OCI-LY7 (cell line): Measurements from ENCODE around the gene SBF2. TPM values are rescaled to one million over a fixed set of nuclear protein-coding genes. Genes with fewer than 3 reads are reported as not detected.

Source experiments
- BruUV-seq: library from RNA; stranded (reverse); fragments of 400-500 nt; replicated peaks from 2 replicates; lab custom pipeline; 2021; lab: Mats Ljungman, UMichigan
- CTCF ChIA-PET: fragments of 300-600 bp; sonication (Branson Sonifier 250); formaldehyde crosslinking; loops from one replicate; lab custom pipeline; 2022; ENCODE audit warnings: antibody characterized with exemption; ENCODE audit not compliant: unreplicated experiment; lab: Charles Lee
- POLR2A ChIA-PET: fragments of 300-600 bp; sonication (Branson Sonifier 250); formaldehyde crosslinking; loops from one replicate; lab custom pipeline; 2022; ENCODE audit warnings: antibody characterized with exemption; lab: Charles Lee
- DNase-seq: peaks from one replicate; pipeline ENCODE4 v3.0.0-alpha.2; 2015; ENCODE audit warnings: low spot score
- H2AFZ ChIP-seq: fragments of 200-600 bp; sonication (generic), shearing (Covaris generic); 2 replicates; pipeline ENCODE4 v1.6.1; 2014; ENCODE audit warnings: mild to moderate bottlenecking, antibody characterized with exemption, low read length, moderate library complexity
- H3K27ac ChIP-seq: fragments of 200-600 bp; sonication (generic); 2 replicates; pipeline ENCODE4 v1.5.1; 2014; ENCODE audit warnings: mixed run types, low read depth, mild to moderate bottlenecking, moderate library complexity, low read length, inconsistent platforms; ENCODE audit not compliant: poor library complexity, severe bottlenecking
- H3K36me3 ChIP-seq: fragments of 200-600 bp; sonication (generic); 2 replicates; pipeline ENCODE4 v1.6.1; 2014; ENCODE audit warnings: mild to moderate bottlenecking, antibody characterized with exemption, low read length, moderate library complexity, mixed read lengths; ENCODE audit not compliant: insufficient read depth
- H3K4me1 ChIP-seq: fragments of 200-600 bp; sonication (generic); 2 replicates; pipeline ENCODE4 v1.5.1; 2014; ENCODE audit warnings: mild to moderate bottlenecking, low read length; ENCODE audit not compliant: insufficient read depth, poor library complexity, severe bottlenecking
- H3K4me2 ChIP-seq: fragments of 200-600 bp; sonication (generic); 2 replicates; pipeline ENCODE4 v1.6.1; 2014; ENCODE audit warnings: mild to moderate bottlenecking, low read length
- H3K4me3 ChIP-seq: fragments of 200-600 bp; sonication (generic); 2 replicates; pipeline ENCODE4 v1.5.1; 2014; ENCODE audit warnings: mild to moderate bottlenecking, low read depth, low read length; ENCODE audit not compliant: poor library complexity, severe bottlenecking
- H3K79me2 ChIP-seq: fragments of 200-600 bp; sonication (generic); 2 replicates; pipeline ENCODE4 v1.6.1; 2016; ENCODE audit warnings: low read depth, mild to moderate bottlenecking, low read length, moderate library complexity, mixed read lengths; ENCODE audit not compliant: insufficient read depth
- H3K9me2 ChIP-seq: fragments of 200-600 bp; sonication (generic); 2 replicates; pipeline ENCODE4 v1.6.1; 2016; ENCODE audit warnings: mild to moderate bottlenecking, low read length, mixed read lengths; ENCODE audit not compliant: insufficient read depth
- H3K9me3 ChIP-seq: fragments of 200-600 bp; sonication (generic); 2 replicates; pipeline ENCODE4 v1.6.1; 2014; ENCODE audit warnings: mild to moderate bottlenecking, mixed run types, low read length, mixed read lengths
- H4K20me1 ChIP-seq: fragments of 200-600 bp; sonication (generic); 2 replicates; pipeline ENCODE4 v1.6.1; 2014; ENCODE audit warnings: mild to moderate bottlenecking, antibody characterized with exemption, low read length, moderate library complexity, mixed read lengths; ENCODE audit not compliant: insufficient read depth
- EZH2phosphoT487 ChIP-seq: fragments of 200-600 bp; sonication (generic); IDR thresholded peaks from 2 replicates; pipeline ENCODE4 v1.6.1; 2018; ENCODE audit warnings: low read depth, borderline replicate concordance, mild to moderate bottlenecking, mixed run types, antibody characterized with exemption, low read length, moderate library complexity, mixed read lengths
- intact Hi-C: fragments of 100-400 bp; cut with micrococcal nuclease; formaldehyde crosslinking; loops from one replicate; pipeline ENCODE4 v1.10.0; 2022; ENCODE audit not compliant: unreplicated experiment
- total RNA-seq, 2 experiments: library from RNA; depleted of rRNA in 1 of 2; stranded (reverse); fragments of >200 nt in 1 of 2; shearing (Covaris generic) in 1 of 2; gene quantifications; 2 replicates each; pipeline ENCODE4 v1.2.3, GENCODE V29; 2014 to 2022
- TF ChIP-seq, protein P1 (sequence below): fragments of 200-600 bp; sonication (generic); conservative IDR thresholded peaks from 2 replicates; pipeline ENCODE4 v1.5.1; 2014; ENCODE audit warnings: mild to moderate bottlenecking, antibody characterized with exemption, low read length, moderate library complexity, mixed read lengths

Gene SBF2
- total RNA-seq, 2 experiments from 2014 or later: 12.9 to 14.3 TPM

DNA sequence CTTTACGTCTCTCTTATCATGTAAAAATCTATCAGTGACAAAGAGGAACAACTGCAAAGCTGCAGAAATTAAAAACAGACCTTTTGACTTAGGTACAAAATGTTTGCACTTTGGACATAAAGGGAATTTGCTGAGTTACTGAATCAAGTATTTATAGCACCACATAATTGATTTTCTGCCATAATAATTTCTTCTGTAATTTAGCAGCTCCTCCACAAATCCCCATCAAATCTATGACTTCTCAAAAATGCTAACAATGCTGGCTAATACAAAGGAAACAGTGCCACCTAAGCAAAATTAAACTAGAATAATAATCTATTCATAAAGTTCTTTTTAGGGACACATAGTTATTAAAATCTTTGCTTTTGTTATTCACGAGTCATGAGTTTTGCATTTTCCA, 415.1 kb downstream of the SBF2 start:
- no peak overlapping the region for H3K27ac ChIP-seq
- no peaks in the 10 kb centered on the region for H3K9me3 ChIP-seq
- H3K4me2 ChIP-seq: no peak overlapping the region
- H3K79me2 ChIP-seq: no peaks in the 10 kb centered on the region
- no peaks in the 10 kb centered on the region for H3K9me2 ChIP-seq
- no peak overlapping the region for H2AFZ ChIP-seq
- H4K20me1 ChIP-seq: no peaks in the 10 kb centered on the region
- ChIA-PET POLR2A (interaction anchor here (1.2 kb wide), 1 partner anchor 10 kb away, joined by 3 read pairs; no protein-coding TSS in a partner anchor), CTCF (no interaction called here)
- TF ChIP-seq, protein P1, sequence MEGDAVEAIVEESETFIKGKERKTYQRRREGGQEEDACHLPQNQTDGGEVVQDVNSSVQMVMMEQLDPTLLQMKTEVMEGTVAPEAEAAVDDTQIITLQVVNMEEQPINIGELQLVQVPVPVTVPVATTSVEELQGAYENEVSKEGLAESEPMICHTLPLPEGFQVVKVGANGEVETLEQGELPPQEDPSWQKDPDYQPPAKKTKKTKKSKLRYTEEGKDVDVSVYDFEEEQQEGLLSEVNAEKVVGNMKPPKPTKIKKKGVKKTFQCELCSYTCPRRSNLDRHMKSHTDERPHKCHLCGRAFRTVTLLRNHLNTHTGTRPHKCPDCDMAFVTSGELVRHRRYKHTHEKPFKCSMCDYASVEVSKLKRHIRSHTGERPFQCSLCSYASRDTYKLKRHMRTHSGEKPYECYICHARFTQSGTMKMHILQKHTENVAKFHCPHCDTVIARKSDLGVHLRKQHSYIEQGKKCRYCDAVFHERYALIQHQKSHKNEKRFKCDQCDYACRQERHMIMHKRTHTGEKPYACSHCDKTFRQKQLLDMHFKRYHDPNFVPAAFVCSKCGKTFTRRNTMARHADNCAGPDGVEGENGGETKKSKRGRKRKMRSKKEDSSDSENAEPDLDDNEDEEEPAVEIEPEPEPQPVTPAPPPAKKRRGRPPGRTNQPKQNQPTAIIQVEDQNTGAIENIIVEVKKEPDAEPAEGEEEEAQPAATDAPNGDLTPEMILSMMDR: no peak
- TF ChIP-seq EZH2phosphoT487: no peak
- H3K4me3 ChIP-seq: no peak overlapping the region
- no peaks in the 10 kb centered on the region for H3K4me1 ChIP-seq
- intact Hi-C loops: no loop called here
- no peaks in the 10 kb centered on the region for H3K36me3 ChIP-seq
- DNase-seq: no peak
- BruUV-seq: no TSS peak

DNA sequence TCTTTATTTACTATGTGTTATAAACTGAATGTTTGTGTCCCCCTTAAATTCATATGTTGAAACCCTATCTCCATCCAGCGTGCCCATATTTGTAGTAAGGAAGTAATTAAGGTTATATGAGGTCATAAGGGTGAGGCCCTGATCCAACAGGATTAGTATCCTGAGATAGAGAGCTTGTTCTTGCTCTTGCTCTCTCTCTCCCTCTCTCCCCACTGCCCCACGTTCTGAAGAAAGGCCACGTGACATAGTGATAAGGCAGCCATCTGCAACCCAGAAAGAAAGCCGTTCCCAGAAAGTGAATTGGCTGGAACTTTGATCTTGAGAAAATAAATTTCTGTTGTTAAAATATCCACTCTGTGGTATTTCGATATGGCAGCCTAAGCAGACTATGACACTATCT, 417.7 kb downstream of the SBF2 start:
- intact Hi-C loops: no loop called here
- no peaks in the 10 kb centered on the region for H3K4me1 ChIP-seq
- H3K9me3 ChIP-seq: no peaks in the 10 kb centered on the region
- H4K20me1 ChIP-seq: no peaks in the 10 kb centered on the region
- H3K9me2 ChIP-seq: no peaks in the 10 kb centered on the region
- POLR2A ChIA-PET: interaction anchor here (0.6 kb wide), 1 partner anchor 619 kb away, joined by 4 read pairs; no protein-coding TSS in a partner anchor
- TF ChIP-seq, protein P1: no peak
- no peak for TF ChIP-seq EZH2phosphoT487
- H3K27ac ChIP-seq: no peak overlapping the region
- no peak overlapping the region for H3K4me3 ChIP-seq
- no peak overlapping the region for H2AFZ ChIP-seq
- H3K79me2 ChIP-seq: no peaks in the 10 kb centered on the region
- H3K36me3 ChIP-seq: no peaks in the 10 kb centered on the region
- CTCF ChIA-PET: no interaction called here
- no peak for DNase-seq
- H3K4me2 ChIP-seq: no peak overlapping the region
- no TSS peak for BruUV-seq

DNA sequence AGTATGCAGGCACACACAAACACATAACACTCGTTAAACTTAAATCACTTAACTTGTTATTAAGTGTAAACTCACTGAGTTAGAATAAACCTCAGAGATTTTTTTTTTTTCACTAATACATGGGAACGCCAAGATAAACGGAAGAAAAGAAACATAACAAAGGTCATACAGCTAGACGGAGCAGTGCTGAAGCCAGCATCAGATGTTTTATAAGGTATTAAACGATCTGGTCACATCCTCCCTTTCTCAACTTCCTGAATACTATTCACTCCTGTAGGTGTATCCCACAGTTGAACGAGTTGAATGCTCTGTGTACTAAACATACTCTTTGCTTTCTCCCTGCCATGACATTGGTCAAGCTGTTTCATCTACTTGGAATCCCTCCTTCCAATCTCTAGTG, 418.2 kb downstream of the SBF2 start:
- no peak for DNase-seq
- Histone ChIP-seq H4K20me1 (no peaks in the 10 kb centered on the region), H3K4me1 (no peaks in the 10 kb centered on the region), H3K4me3 (no peak overlapping the region), H3K36me3 (no peaks in the 10 kb centered on the region), H3K9me2 (no peaks in the 10 kb centered on the region), H2AFZ (no peak overlapping the region), H3K4me2 (no peak overlapping the region), H3K79me2 (no peaks in the 10 kb centered on the region), H3K27ac (no peak overlapping the region), H3K9me3 (no peaks in the 10 kb centered on the region)
- TF ChIP-seq, protein P1: no peak
- TF ChIP-seq EZH2phosphoT487: no peak
- no TSS peak for BruUV-seq
- CTCF ChIA-PET: no interaction called here
- POLR2A ChIA-PET: interaction anchor here (0.6 to 1.1 kb wide), 2 partner anchors 453 to 620 kb away, joined by 3 to 4 read pairs; no protein-coding TSS in a partner anchor
- intact Hi-C loops: no loop called here
